IPS-15b (cell line): ENCODE results near the gene CYP11A1.

Experiments used
- H3K27me3 ChIP-seq: one replicate; pipeline ENCODE4 v1.6.1; 2013; ENCODE audit warnings: low read length; ENCODE audit not compliant: control insufficient read depth, insufficient read depth
- H3K36me3 ChIP-seq: one replicate; pipeline ENCODE4 v1.6.1; 2013; ENCODE audit warnings: low read length; ENCODE audit not compliant: control insufficient read depth, insufficient read depth
- H3K4me1 ChIP-seq: one replicate; pipeline ENCODE4 v1.6.1; 2013; ENCODE audit warnings: mild to moderate bottlenecking, low read length; ENCODE audit not compliant: control insufficient read depth, insufficient read depth
- H3K4me3 ChIP-seq: one replicate; pipeline ENCODE4 v1.5.1; 2013; ENCODE audit warnings: low read depth, low read length
- H3K9ac ChIP-seq: one replicate; pipeline ENCODE4 v1.6.1; 2013; ENCODE audit warnings: low read depth, mild to moderate bottlenecking, low read length
- H3K9me3 ChIP-seq: one replicate; pipeline ENCODE4 v1.6.1; 2013; ENCODE audit warnings: mild to moderate bottlenecking, low read length; ENCODE audit not compliant: control insufficient read depth, insufficient read depth

CYP11A1 gene

DNA sequence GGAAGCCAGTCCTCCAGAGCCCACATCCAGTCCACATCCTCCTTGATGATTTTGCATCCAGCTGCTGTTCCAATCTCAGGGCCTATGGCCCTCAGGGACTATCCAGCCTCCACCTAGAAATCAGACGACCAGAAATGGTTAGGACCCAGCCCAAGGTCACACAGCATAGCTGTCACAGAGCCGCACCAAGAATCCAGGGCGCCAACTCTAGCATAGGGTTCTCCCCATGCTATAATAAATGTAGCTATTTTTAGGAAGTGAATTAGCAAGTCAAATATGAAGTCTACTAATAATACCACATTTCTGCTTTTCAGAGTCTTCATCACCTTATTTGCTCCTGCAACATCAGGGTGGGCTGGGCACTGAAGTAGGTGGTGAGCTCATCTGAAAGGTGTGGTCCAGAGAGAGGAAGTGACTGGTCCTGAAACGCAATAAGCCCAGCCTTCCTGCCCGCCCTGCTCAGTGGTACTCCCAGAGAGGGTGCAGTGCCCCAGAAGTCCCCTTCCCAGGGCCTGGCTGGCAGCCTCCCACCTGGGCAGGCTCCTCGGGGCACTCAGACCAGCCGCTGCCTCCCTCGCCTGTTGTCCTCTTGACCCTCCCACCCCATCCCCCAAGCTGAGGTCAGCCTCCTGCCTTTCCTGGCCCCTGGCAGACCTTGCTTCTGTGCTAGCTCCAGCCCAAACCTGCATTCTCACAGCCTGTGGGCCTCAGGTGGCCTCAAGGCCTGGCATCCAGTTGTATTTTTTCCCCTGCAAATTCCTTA is 17.6 kb upstream of the CYP11A1 start:
- Histone ChIP-seq H3K9ac (no peak overlapping the region), H3K27me3 (no peaks in the 10 kb centered on the region), H3K4me1 (no peaks in the 10 kb centered on the region), H3K9me3 (no peaks in the 10 kb centered on the region), H3K4me3 (no peak overlapping the region), H3K36me3 (no peaks in the 10 kb centered on the region)

DNA sequence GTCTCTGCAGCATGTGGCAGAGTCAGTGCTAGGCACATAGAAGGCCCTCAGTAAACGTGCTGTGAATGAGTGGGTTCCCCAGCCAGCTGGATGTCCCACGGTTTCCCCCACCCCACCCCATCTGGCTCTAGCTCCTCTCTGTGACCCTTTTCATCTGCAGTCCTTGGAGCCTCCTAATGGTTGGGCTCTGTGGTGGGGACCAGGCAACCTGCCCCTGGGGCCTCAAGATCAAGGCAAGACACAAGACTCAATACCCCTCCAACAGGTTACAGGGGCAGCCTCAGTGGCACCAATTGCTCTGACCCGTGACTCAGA is 17.1 kb upstream of the CYP11A1 start:
- no peaks in the 10 kb centered on the region for H3K9me3 ChIP-seq
- H3K27me3 ChIP-seq, result no peaks in the 10 kb centered on the region
- no peaks in the 10 kb centered on the region for H3K4me1 ChIP-seq
- no peak overlapping the region for H3K4me3 ChIP-seq
- no peaks in the 10 kb centered on the region for H3K36me3 ChIP-seq
- H3K9ac ChIP-seq, result no peak overlapping the region

DNA sequence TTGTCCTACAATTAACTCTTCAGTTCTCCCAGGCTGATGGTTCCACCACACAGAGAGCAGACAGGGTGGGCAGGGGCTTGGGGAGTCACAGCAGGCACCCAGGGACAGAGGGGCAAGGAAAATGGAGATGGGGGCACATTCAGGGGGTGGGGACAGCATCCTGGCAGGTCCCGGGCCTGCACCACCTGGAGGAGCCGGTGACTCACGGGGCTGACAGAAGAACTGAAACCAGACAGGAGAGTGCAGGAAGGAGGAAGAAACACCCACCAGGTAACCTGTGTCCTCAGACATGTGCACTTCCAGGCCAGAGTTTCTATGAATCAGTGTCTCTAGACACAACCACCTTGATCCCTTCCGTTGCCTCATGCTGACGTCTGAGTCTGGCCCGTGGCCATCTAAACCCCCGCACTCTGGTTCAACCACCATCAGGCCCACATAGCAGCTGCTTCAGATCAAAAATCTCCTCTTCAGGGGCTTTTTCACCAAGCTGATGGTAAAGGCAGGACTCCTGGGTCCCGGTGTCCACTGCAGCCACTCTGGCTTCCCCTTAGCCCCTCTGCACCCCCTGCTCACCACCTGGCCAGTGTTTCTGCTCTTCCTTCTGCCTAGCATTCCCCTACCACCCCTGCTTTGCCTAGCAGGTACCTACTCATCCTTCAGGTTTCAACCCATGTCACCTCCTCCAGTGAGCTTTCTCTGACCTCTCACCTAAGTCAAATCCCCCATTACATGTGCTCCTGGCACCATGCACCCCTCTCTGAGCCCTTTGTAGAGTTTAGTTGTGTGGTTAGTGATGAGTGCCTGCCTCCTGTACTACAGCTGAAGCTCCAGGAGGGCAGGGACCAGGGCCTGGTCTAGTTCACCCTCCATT is 16.5 kb upstream of the CYP11A1 start:
- H3K36me3 ChIP-seq, result no peaks in the 10 kb centered on the region
- H3K4me3 ChIP-seq, result no peak overlapping the region
- no peaks in the 10 kb centered on the region for H3K4me1 ChIP-seq
- no peaks in the 10 kb centered on the region for H3K9me3 ChIP-seq
- H3K27me3 ChIP-seq, result no peaks in the 10 kb centered on the region
- no peak overlapping the region for H3K9ac ChIP-seq

DNA sequence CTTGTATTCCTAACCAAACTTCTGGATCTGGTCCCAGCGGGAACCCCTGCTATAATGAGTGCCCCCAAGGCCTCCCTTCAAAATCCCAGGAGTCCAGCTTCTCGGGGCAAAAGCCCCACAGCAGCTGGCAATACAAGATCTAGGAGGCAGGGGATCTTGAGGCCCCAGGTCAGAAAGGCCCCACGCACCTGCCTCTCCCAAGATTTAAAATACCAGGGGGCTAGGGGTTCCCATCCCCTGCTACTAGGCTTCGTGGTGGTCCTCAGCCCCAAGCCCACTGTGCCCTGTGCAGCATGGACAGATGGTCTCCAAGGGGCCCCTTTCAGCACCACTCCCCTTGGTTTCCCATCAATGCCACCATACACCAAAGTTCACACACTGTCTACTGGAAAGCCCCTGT is 15.8 kb upstream of the CYP11A1 start:
- Histone ChIP-seq H3K4me1 (no peaks in the 10 kb centered on the region), H3K36me3 (no peaks in the 10 kb centered on the region), H3K4me3 (no peak overlapping the region), H3K9me3 (no peaks in the 10 kb centered on the region), H3K27me3 (no peaks in the 10 kb centered on the region), H3K9ac (no peak overlapping the region)

DNA sequence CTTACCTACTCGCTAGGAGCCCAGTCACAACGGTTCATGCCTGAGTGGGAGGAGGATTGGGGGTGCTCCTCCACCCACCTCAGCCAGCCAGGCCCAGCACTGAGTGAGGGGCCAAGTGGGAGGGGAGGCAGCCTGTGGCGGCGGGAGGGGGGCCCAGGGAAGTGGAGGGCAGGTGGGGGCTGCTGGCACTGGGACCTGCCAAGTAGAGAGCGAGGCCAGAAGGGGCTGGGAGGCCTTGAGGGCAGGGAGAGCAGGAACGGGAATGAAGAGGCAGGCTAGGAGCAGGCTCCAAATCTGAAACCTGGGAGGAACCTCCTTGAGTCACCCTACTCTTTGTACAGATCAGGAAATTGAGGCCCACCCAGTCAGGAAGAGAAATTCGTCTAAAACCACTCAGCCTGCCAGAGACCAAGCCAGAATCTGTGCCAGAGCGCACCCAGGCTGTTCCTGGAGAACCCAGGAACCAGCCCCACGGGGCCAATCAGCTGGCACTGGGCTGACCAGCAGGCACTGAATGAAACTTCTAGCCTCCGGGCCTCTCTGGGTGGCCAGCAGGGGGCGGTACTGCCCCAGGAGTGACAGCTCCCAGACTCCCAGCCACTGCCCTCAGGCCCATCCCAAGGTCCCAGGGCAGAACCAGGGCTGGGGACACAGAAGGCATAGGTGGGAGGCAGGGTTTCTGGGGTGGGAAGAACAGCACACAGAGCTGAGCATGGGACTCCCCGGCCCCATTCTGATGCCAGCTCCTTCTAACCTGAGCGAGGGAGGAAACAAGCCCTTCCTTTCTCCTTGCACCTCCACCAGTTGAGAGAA is 14.8 kb upstream of the CYP11A1 start:
- no peaks in the 10 kb centered on the region for H3K9me3 ChIP-seq
- H3K4me1 ChIP-seq, result no peaks in the 10 kb centered on the region
- no peak overlapping the region for H3K9ac ChIP-seq
- no peaks in the 10 kb centered on the region for H3K27me3 ChIP-seq
- H3K36me3 ChIP-seq, result no peaks in the 10 kb centered on the region
- no peak overlapping the region for H3K4me3 ChIP-seq

DNA sequence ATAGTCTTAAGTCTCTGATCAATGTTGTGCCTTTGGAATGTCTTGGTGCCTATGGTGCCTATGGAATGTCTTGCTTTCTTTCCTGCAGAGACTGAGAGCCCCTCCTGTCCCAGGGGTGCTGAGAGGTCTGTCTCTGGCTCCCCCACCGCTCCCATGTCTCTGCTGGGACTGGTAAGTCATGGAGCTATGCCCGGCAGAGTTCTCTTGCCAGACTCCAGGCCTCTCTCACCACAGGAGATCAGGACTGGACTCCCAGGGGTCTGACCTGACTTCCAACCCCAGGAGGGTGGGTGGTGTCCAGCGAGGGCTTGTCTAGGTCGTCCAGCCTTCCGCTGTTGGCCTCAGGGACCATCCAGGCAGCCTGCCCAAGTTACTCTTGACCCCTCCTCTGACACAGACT is 14.0 kb upstream of the CYP11A1 start:
- no peaks in the 10 kb centered on the region for H3K9me3 ChIP-seq
- no peaks in the 10 kb centered on the region for H3K27me3 ChIP-seq
- H3K9ac ChIP-seq, result no peak overlapping the region
- no peaks in the 10 kb centered on the region for H3K36me3 ChIP-seq
- no peaks in the 10 kb centered on the region for H3K4me1 ChIP-seq
- H3K4me3 ChIP-seq, result no peak overlapping the region

DNA sequence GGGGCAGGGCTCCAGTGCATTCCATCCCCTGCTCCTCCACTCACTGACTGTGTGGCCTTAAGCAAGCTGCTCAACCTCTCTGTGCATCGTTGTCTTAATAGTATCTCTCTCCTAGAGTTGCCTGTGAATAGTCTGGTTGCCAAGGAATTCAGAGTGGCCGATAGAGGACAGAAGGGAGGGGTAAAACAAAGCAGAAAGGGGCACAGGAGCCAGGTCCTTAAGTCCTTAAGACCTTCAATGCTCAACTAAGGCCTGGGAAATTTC is 13.7 kb upstream of the CYP11A1 start:
- H3K36me3 ChIP-seq, result no peaks in the 10 kb centered on the region
- H3K27me3 ChIP-seq, result no peaks in the 10 kb centered on the region
- no peak overlapping the region for H3K4me3 ChIP-seq
- no peaks in the 10 kb centered on the region for H3K9me3 ChIP-seq
- no peak overlapping the region for H3K9ac ChIP-seq
- no peaks in the 10 kb centered on the region for H3K4me1 ChIP-seq

DNA sequence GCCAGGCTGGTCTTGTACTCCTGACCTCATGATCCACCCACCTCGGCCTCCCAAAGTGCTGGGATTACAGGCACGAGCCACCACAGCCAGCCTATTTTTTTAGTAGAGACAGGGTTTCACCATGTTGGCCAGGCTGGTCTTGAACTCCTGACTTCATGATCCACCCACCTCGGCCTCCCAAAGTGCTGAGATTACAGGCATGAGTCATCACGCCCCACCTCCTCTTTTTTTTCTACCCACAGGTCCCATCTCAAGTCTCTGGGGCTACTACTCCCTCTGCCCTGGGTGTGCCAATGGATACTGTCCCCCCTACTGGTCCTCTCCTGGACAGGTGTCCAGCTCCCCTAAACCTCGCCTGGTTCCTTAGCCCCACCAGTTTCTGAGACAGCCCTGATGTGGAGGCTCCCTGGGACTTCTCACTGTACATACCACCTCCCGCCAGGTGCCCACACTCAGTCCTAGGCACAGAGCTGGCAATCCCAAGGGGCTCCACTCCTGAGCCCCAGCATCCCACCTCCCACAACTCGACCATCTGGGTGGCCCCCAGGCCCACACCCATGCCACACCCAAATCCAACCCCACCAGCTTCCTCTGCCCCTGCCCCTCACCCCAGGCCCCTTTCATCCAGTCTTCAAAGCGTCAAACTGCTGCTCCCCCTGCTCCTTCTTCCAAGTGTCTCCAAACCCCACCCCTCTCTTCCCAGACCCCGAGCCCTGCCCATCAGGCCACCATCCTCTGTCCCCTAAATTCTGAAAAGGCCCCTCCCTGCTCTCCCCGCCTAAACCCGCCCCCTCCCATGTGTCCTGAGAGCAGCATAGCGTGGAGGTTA is 13.1 kb upstream of the CYP11A1 start:
- no peaks in the 10 kb centered on the region for H3K36me3 ChIP-seq
- H3K9ac ChIP-seq, result no peak overlapping the region
- H3K9me3 ChIP-seq, result no peaks in the 10 kb centered on the region
- no peaks in the 10 kb centered on the region for H3K4me1 ChIP-seq
- no peaks in the 10 kb centered on the region for H3K27me3 ChIP-seq
- H3K4me3 ChIP-seq, result no peak overlapping the region

DNA sequence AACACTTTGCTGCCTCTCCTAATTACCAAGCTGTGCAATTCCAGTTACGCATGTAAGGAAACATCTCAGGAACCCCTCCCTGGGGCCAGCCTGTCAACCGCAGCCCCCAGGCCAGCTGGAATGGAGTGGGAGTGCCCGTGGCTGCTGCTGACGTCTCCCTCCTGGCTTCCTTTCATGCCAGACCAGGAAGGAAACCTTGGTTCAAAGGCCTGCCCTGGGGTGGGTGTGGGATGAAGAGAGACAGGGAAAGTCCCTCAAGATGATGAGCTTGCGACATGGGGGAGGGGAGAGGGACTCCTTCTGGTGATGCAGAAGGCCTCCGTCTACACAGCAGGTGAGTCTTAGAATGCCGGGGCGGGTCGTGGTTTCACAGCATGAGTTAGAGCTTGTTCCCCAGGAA is 11.4 kb upstream of the CYP11A1 start:
- Histone ChIP-seq H3K27me3 (no peaks in the 10 kb centered on the region), H3K9ac (no peak overlapping the region), H3K36me3 (no peaks in the 10 kb centered on the region), H3K4me3 (no peak overlapping the region), H3K4me1 (peaks cover 4% of the 10 kb centered on the region), H3K9me3 (no peaks in the 10 kb centered on the region)

DNA sequence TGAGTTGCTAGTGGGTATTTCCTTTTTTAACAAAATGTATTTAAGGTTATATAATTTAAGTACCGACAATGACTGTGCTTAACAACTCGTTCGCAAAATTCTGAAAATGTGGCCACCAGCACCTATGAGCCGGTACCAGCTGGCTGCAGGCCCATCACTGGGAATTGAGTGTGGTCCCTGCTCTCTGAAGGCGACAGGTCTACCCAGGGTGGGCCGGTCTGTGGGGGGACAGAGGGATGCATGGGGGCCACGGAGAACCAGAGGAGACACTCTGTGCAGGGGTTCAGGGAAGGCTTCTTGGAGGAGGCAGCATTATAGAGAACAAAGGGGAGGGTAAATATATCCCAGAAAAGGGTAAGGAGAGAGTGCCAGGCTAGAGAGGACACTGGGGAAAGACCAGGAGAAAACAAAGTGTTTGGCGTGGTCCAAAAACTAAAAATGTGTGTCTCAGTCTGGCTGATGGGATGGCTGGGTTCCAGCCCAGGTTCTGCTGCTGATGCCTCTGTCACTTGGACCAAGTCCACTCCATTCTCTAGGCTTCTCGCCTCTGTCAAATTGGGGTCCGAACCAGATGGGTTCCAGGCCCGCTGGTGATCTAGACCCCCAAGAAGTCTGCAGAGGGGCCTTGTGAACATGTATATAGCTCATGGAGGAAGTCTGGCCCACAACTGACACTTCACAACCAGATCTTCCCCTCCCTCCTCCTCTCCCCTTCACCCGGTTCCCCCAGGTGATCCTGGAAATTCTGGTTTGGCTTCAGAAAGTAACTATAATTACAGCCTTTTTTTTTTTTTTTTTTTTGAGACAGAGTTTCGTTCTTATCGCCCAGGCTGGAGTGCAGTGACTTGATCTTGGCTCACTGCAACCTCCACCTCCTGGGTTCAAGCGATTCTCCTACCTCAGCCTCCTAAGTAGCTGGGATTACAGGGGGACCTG is 10.7 kb upstream of the CYP11A1 start:
- Histone ChIP-seq H3K36me3 (no peaks in the 10 kb centered on the region), H3K9ac (no peak overlapping the region), H3K4me1 (peaks cover 8% of the 10 kb centered on the region), H3K27me3 (no peaks in the 10 kb centered on the region), H3K9me3 (no peaks in the 10 kb centered on the region), H3K4me3 (no peak overlapping the region)
